Measurements from ENCODE around the gene TRAF6.

Gene TRAF6

GRCh38 chr11:36458129-36458915, 51.8 kb downstream of the TRAF6 start:
- DNase-seq: no peak

DNA sequence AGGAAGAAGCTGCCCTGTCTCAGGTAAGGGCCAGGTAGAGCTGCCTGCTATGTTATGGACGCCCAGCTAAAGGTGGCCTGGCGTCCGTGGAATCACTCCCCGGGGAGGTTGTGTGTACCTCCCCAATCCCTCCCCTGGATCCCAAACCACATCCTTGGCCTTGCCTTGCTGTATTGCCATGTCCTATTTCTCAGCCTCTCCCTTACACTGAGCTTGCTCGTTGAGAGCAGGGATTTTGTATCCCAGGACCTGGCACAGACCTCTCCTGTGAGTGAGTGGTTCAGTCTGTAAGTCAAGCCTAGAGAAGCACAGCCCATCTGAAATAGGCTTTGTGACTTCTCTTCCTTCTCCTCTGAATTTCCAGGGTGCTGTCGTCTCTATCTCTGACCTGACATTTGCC, 53.9 kb downstream of the TRAF6 start:
- DNase-seq: no peak

GRCh38 chr11:36455658-36456111, 54.4 kb downstream of the TRAF6 start:
- DNase-seq: no peak

DNA sequence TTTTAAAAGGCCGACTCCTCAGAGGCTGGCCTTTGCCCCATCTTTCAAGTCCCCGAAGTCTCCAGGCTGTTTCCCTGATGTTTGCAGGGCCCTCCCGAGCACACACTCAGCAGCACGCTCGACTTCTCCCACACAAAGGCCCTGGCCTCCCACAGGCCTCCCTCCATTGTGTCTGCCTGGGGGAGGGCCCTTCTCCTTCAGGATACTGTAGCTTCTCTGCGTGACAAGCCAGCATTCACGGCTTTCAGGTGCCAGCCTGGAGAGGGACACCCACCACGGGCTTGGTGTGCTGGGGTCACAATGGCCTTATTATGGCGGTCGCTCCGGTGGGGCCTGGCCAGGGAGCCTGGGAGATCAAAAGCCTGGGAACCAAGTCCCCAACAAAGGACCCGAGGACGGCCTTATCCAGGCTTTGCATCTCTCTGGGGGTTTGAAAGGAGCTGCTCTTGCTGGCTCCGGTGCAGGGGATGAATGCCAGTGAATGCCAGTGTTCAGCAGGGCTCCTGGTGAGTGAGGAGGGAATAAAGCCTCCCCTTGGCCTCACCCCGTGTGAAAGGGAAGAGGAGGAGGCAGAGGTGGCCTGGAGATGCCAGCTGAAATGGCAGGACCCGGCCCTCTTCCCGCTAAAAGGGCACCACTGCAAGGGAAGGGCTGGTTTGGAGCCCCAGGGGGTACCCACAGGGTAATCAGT, 55.0 kb downstream of the TRAF6 start:
- DNase-seq: no peak

GRCh38 chr11:36454551-36454940, 55.5 kb downstream of the TRAF6 start:
- DNase-seq: no peak

- DNase-seq: no peak
These were observed 56.4 kb downstream of the TRAF6 start for GRCh38 chr11:36453678-36454077.

DNA sequence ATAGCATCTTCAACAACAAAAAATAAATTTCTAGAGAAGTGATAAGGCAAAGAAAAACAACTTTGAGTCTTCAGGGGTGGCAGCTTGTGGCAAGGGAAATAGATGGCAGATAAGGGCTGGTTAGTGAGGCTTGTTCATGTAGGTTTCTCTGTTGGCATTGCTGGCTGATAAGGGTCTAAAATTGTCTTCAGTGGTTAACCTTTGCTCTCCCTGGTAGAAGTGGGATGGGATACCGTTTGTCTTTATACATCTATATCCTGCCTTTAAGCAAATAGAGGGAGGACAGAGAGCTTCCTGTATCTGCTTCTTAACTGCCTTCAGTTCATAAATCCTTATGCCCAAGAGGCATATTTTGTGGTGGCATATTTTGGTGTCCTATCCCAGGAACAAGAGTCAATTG, 57.1 kb downstream of the TRAF6 start:
- DNase-seq: no peak

GRCh38 chr11:36452236-36452940, 57.7 kb downstream of the TRAF6 start:
- peak in 1 of 6 experiments; percentile 3 for DNase-seq

- DNase-seq: no peak
These were observed 58.4 kb downstream of the TRAF6 start for GRCh38 chr11:36451681-36452080.

DNA sequence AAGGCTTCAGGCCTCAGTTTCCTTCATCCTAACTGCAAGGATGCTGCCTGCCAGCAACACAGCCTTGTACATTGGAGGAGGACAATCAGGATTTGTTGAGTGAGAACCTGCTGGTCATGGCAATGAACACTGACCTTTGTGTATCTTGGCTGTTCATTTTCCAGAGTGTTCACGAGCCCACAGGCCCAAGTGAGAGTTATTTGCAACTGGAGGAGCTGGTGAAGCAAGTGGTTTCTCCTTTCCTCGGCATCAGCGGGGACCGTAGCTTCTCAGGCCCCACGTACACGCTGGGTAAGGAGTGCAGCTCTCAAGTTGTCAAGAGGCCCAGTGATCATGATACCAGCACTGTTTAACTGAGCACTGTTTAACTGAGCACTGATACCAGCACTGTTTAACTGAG, 59.0 kb downstream of the TRAF6 start:
- no peak for DNase-seq

GRCh38 chr11:36450110-36450572, 59.9 kb downstream of the TRAF6 start:
- DNase-seq: peak in 1 of 6 experiments; percentile 17

DNA sequence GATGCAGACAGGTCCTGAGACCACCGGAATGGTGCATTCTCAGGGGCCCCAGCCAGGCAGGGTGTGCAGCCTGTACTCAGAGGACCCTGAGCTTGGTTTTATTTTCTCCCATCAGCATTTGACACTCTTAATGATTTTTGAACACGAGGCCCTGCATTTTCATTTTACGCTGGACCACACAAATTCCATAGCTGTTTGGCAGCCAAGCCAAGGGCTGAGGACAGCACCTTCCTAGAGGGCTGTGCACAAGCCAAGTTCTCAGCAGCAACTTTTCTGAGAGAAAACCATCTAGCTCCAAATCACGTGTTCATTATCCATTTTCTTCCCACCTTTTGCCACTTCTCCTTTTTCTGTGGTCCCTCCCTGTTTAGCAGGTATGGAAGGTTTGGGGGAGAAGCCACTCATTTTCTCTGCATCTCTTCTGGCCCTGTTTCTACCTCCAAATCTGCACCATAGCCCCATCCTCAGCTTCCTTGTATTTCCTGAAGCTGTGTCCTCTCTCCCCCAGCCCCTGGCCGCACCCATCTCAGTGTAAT, 60.4 kb downstream of the TRAF6 start:
- no peak for DNase-seq

GRCh38 chr11:36447947-36448346, 62.1 kb downstream of the TRAF6 start:
- no peak for DNase-seq

DNA sequence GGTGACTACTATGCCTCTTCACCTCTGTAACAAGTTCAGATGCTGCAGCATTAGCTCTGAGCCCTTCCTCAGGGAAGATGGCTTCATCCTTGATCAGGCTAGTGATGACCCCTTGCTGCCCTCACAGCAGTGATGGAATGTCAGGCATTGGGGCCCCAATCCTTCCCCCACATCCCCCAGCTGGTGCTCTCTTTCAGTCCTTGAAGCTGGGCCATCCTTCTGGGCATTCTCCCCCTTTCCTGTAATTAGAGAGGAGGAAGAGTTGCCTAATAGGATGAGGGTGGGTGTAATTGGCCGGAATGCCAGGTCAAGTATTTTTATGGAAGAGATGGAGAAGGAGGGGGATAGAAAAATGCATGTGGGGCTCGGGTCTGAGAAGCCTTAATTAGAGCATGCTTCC, 62.6 kb downstream of the TRAF6 start:
- DNase-seq: no peak

GRCh38 chr11:36446135-36446534, 63.9 kb downstream of the TRAF6 start:
- no peak for DNase-seq

- no peak for DNase-seq
These were observed 66.4 kb downstream of the TRAF6 start for GRCh38 chr11:36443661-36444060.

- no peak for DNase-seq
These were observed 68.4 kb downstream of the TRAF6 start for GRCh38 chr11:36441610-36442208.

GRCh38 chr11:36438126-36438525, 71.9 kb downstream of the TRAF6 start:
- no peak for DNase-seq

- no peak for DNase-seq
These were observed 72.7 kb downstream of the TRAF6 start for GRCh38 chr11:36437413-36437812.

Measured in stimulated activated naive CD4-positive, alpha-beta T cell (primary cell).